HG02642 (cell line): ENCODE data around the gene CBLB.

Experiments used
- ATAC-seq: cut with Tn5 transposase; IDR thresholded peaks from one replicate; pipeline ENCODE4 v1.9.1; 2021; ENCODE audit warnings: mild to moderate bottlenecking; ENCODE audit not compliant: unreplicated experiment, poor library complexity

The CBLB gene

DNA sequence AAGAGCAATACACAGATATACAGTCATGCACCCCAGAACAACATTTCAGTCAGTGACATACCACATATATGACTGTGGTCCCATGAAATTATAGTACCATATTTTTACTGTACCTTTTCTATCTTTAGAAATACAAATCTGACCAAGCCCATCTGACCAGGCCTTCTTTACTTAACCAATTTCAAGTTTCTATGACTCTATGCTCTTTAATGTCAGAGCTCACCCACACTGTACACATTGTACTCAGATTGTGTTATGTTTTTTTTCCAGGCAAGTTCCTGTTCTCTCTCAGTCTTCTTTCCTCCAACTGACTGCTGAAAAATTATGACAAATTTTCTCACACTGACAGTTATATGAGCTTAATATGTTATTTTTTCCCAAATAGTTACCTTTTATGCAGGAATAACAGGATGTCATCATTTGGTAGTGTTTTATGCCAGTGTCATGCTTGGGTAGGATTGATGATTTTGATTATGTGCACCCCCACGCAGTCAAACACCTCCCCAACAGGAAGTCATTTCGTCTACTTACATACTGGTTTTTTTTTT, 8.0 kb upstream of the CBLB start:
- no peak for ATAC-seq

DNA sequence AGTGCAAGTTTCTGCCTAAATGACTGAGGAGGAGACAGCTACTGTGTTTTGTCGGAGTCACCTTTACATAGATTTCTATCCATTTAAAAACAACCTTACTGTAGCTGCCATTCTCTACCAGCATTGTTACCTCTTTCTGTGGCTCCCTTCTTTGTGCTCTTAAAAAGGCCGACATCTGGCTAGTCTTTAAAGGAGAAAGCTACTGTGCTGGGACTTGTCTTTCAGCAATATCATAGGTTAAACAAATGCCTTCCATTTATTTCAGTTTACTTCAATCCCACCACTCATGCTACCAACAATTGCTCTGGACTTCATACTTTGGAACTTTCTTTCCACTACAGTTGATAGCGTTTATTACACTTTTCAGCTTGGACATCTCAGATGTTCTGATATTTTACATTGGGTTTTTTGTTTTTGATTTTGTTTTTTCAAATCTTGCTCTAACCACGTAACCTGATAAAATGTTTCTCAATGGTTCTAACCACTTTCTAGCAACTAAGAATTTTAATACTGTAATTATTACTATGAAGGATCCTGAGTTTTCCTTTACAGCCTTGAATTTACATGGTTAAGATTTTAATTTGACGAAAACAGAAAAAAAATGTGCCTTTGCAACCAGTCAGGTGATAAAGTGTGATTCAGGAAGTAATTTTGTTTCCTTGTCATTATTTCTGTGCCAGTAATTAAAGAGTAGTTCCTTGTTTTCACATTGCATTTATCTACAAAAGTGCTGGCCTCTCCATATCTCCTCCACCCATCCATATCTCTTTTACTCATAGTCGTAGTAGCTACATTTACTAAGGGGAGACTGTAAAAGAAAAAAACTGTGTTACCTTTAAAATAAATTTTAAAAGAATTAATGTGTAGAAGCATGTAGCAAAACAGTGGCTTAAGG, 1.3 kb upstream of the CBLB start:
- no peak for ATAC-seq

DNA sequence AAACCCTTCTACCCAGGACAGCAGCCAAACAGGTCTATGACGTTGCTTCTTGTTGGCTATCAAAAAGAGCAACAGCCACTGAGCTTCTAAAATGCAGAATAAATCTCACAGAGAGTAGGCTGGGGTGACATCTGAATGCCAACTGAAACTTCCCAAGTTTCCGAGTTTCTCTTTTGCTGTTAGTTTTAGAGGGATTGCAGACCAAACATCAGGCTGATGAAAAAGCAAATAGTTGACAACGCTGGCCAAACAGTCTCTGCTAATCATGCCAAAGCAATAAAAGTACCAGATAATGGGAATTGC, 670 bp upstream of the CBLB start:
- no peak for ATAC-seq

DNA sequence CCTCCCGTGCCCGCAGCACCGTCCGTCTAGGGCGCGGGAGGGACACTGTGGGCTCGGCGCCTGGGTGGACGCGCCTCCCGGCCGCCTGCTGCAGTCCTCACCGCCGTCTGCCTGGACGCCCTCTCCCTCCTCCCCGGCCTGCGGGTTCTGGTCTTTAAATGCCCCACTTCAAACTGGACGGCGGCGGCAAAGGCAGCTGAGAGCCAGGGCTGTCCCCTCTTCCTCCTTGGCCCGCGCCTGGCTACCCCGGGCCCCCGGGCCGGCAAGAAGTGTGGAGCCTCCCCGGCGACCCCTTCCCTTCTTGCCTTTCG, 426 bp downstream of the CBLB start:
- peak; percentile 6 for ATAC-seq

DNA sequence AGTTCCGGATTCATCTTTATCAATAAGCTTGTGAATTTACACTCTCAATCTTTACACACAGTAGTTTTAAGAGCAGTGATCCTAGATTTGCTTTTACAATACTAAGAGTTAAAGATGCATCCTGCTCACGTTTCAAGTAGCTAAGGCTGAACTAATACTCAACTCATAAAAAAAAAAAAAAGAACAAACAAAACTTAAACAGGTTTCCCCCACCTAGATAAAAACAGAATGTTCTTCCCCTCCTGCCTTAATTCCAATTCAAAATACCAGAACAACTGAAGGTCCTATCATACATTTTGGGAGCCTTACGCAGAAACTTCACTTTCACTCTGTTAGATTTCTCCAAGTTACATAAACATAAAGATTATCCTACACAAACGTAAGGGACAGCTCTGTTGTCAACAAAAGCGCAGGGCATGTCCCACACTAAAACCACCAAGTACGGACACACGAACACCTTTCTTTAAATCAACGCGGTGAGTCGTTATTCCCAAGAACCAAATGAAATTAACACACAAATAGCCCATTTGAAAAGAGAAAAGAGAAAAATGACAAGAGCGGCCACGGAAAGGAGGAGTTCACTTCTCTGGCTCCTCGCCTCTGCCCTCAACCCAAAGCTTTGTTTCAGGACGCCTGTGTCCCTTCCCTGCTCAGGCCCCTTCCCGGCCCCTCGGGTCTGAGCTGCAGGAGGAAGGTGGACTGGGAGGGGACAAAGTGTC, 941 bp downstream of the CBLB start:
- ATAC-seq, result no peak

DNA sequence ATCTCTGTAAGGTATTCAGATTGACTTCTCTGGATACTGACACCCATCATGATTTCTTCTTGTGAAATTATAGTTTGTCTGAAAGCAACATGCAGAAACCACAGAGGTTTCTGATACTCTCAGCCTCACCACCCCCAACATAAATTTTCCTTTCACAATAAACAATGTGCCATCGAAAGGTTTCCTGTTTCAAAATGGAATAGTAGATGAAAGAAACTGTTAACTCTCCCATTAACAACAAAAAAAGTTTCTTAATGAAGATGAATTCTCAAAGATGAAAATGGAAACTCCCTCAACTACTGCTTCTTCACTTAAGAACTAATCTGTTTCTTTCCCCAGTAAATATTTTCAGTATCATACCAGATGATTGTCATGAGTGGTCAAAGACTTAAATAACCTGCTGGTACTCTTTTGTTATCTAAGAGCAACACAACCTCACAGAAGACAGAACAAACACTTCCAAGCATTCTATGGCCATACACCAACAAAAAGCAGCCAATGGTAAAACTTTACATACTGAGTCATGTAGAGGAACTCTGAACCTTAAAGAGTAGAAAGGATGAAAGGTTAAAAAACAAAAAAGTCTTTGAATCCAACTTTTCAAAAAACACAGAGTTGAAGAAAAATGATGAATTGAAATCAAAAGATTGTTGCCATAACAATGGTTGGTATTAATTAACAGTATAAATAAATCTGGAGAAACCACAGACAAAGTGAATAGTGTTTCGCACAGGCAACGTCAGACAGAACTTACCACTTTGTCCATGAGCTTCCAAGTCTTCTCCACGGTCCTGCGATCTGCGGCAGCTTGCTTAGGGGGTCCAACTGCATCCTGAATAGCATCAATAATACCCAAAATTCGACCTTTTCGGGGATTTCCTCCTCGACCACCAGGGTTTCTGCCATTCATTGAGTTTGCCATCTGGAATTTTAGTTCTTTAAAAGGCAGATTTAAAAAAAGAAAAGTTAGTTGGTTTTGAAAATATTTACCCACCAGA, 1.9 kb downstream of the CBLB start:
- peak; percentile 23 for ATAC-seq

DNA sequence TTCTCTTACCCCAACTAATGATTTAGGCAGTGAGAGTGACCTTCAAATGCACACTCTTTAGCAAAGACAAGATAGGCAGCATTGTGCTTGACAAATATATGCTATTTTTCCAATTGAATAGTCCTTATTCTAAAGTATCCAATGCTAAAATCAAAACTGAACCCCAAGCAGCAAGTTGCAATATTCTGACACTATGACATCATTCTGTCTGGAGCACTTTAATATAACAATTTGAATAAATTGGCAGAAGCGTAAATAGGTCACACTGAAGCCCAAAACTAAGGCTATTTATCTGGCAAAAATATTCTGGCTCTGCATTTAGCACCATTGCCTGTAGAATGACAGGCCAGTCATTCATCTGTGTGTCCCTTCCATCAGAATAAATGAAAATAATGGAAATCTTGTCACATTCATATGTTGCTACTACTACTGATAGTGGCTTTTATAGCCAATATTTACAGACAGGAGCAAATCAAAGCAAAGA, 2.9 kb downstream of the CBLB start:
- ATAC-seq, result no peak

DNA sequence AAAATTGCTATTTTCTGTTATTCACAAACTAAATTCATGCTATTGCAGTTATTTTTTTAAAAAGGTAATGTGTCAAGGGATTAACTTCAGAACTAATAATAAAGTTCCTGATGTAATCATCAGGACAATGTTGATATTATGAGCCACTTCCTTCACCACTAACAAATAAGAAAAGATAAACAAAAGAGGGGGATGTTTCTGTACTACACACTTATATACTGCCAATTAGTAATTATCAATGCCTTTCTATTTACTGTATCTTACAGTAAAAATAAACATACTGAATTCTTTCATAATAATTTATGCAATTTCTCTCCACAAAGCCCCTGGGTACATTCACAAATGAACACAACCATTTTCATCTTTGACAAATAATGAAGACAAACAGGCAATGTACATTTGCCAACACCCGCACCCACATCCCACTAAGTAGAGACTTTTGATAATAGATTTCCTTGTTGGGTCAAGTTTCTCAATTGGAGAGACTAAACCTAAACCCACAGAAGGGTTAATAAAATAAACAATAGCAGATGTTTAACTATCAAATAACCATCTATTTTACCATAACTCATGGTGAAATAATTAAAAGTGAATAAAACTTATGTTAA, 3.7 kb downstream of the CBLB start:
- ATAC-seq, result no peak

DNA sequence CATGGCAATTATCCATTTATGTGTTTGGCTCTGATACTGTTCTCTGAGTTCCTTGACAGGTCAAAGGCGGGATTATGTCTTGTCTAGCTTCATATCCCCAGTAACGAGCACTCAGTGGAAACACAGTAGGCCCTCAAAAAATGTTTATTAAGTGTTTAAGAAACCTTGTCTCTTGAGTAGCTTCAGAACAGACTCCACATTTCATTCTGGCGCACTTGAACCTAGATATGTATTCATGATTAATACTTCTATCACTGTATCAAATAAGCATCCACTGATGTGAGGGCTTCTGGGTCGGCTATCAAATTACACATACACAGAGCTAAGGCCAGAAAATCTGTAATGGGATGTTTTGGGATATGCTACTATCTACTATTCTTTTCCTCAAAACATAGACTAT, 4.6 kb downstream of the CBLB start:
- no peak for ATAC-seq

DNA sequence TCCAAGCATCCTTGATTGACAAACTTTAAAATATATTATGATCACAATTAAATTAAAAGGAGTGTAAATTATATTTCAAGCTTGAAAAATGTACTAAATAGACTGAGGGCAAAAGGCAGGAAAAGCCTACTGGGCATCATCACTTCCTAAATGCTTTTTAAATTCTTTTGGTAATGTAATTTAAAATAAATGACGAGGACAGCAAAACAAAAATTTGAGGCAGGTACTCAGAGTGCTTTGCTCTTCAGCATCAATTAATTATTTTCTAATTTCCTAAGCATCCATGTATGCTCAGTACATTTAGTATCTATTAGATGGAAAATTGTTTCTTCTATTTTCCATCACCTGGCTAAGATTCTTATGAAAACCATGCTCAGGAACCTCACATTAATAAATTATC, 5.2 kb downstream of the CBLB start:
- ATAC-seq, result no peak

DNA sequence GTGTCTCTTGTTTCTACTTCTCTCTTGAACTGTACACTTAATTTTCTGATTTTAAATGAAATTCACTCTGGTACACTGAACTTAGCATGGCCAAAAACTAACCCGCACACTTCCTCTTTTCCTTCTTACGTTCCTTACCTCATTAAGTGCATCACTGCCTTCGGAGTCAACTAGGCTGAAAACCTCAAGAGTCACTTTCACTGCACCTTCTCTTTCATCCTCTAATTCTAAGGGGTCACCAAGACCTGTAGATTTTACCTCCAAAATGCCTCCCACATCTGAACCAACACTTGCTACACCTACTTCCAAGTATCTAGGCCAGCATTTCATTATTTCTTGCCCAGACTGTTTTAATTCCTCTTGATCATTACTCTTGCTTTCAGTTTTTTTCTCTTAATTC, 6.6 kb downstream of the CBLB start:
- peak; percentile 77 for ATAC-seq

DNA sequence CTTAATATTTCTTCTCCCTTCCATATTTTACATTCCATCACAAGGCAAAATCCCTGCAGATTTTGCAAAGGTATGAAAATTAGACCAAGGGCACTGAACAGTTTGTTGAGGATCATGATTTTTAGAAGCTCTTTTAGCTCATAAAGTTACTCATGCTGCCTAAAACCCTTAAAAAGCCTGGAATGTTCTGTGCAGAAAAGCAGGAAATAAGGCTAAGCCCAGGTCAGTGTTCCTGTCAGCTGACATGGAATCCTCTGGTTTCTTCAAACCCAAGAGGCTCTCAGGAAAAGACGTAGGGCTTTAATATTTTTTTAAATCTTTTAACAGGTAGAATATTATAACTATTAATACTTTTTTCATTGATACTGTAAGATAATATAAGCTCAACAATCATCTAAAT, 8.2 kb downstream of the CBLB start:
- ATAC-seq, result no peak

DNA sequence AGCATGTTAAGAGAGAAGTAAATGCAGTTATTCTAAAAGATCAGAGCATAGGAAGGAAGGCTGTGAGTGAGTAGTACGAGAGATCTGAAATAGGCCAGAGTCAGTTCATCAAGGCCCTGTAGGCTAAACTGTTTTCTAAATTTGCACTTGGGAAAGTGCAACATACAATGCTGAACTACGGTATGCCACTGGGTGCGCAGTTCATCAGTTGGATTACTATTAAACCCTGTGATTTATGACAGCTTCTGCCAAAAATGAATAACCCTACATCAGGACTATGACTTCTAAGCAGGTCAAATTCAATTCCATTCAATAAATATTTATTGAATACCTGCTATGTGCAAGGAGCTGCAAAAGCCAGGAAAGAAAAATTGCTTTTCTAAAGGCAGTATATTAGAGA, 10.8 kb downstream of the CBLB start:
- ATAC-seq, result no peak

DNA sequence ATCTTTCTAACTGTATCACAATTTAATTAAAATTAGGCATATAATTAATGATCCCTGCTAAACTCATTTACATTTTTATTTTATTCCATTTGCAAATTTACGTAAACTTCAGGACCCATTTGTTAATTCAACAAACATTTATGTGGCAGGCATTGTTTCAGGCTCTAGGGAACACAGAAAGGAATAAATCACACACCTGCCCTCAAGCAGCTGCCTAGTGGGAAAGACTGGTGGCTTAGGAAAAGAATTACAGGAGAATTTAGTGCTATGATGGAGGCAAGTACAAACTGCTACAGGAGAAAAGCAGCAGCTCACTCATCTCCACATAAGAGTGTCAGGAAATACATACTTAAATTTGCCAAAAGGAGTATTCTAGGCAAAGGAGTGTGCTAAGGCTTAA, 11.2 kb downstream of the CBLB start:
- ATAC-seq, result no peak

DNA sequence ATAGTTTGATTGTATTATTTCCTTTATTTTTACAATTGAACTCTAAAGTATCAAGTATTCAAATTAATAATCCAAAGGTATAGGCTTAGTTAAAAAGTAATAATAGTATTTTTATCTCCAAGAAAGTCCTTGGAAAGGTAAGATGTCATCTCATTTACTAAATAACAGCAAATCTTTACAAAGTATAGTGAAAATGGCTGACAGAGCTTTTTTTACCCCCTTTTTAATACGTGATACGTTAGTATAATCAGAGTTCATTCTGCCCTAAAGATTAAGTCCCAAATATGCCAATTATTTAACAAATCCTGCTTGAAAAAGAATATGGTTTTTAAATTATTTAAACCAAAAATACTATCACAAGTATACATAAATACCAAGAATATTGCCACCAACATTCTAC, 12.2 kb downstream of the CBLB start:
- no peak for ATAC-seq

DNA sequence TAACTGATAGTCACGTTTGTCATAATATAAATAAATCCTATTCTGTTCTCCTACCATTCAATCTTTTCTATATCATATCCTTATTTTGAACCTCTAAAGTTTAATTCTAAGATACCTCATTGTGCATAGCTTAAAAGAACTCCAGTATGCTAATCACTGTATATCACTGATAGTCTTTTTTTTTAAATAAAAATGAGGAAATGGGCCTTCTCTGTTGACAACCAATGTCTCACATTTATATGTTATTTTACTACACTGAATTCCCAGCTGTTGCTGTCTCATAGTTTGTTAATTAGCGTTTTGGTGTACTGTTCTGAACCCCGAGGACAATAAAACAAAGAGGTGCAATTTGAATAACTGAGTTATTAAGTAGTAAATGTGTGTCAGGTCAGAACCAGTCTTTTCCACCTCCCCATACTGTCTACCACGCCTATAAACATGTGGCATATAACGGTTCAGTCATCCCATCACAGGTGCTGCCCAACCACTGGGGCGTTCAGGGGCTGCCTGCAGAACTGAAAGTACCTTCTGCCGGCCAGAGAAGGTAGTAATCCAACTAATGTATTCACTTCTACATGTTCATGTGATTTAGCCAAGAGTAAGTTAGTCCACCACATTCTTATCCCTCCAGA, 14.9 kb downstream of the CBLB start:
- peak; percentile 100 for ATAC-seq

DNA sequence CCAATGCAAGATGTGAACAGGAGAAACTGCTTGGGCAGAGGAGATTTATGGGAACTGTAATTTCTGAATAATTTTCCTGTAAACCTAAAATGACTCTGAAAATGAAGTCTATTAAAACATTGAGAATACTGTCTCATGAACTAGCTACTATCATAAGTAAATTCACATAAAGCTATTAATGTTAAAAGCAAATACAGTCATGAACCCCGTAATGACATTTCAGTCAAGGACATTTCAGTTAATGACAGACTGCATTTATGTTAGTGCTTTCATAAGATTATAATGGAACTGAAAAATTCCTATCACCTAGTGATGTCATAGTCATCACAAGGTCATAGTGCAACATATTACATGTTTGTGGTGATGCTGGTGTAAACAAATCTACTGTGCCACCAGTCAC, 17.2 kb downstream of the CBLB start:
- ATAC-seq, result no peak

DNA sequence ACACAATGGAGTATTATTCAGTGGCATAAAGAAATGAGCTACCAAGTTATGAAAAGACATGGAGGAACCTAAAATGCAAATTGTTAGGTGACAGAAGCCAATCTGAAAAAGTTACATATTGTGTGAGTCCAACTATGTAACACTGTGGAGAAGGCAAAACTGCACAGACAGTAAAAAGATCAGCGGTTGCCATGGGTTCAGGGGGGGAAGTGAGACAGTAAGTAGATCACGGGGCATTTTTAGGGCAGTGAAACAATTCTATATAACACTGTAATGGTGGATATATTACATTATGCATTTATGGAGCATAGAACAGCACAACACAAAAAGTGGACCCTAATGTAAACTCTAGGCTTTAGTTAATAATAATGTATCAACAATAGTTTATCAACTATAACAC, 17.6 kb downstream of the CBLB start:
- no peak for ATAC-seq

DNA sequence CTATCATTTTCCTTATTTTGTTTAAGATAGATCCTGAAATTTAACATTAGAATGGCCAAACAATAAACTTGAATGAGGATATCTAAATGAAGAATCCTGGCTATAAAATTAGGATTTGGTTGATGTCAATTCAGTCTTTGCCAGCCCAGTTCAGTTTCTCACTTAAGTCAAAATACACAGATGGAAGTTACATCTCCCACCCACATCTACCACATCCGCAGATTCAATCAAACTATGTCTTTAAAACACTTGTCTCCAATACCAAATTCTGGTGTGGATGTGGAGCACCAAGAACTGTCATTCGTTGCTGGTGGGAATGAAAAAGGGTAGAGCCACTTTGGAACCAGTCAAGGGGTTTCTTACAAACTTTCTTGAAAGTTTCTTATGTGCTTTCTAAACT, 18.2 kb downstream of the CBLB start:
- ATAC-seq, result no peak

DNA sequence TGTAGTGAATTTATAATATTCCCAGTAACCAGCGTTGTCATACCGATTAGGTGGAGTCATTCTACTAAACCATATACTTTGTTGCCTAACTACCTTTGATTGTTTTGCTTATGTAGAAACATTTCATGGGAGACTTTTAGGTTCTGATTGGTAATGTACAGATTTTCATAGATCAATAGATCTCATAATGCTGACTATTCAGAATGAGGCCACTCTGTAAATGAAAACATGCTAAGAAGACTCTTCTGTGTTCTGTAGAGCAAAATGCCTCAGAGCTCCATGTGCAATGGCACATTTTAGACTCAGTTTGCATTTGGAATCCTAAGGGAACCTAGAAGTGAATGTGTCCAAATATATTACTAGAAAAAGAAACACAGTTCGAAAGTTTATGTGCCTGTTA, 20.0 kb downstream of the CBLB start:
- ATAC-seq, result no peak
